Sigmoid colon (tissue), 7 donors: Measurements from ENCODE around the gene ARHGDIA. TPM values are rescaled to one million over a fixed set of nuclear protein-coding genes. Genes with fewer than 3 reads are reported as not detected.

Experiments
- DNase-seq: peaks from one replicate; pipeline ENCODE4 v3.0.0-alpha.2; 2019
- H3K27ac ChIP-seq, 4 donors: fragments of 200-600 bp; sonication (generic); one replicate each; pipeline ENCODE4 v1.5.1; 2016 to 2019; ENCODE audit warnings: mild to moderate bottlenecking in 1 of 4
- H3K27me3 ChIP-seq, 3 donors: fragments of 200-600 bp; sonication (generic); one replicate each; pipeline ENCODE4 v1.5.1; 2019; ENCODE audit warnings: mild to moderate bottlenecking in 1 of 3
- H3K36me3 ChIP-seq, 4 donors: fragments of 200-600 bp; sonication (generic); one replicate each; pipeline ENCODE4 v1.5.1; 2016 to 2019
- H3K4me1 ChIP-seq, 4 donors: fragments of 200-600 bp; sonication (generic); one replicate each; pipeline ENCODE4 v1.5.1; 2017 to 2019
- H3K4me3 ChIP-seq, 4 donors: fragments of 200-600 bp; sonication (generic); one replicate each; pipeline ENCODE4 v1.5.1; 2017 to 2019; ENCODE audit warnings: mild to moderate bottlenecking in 2 of 4, moderate library complexity in 1 of 4
- H3K9me3 ChIP-seq, 4 donors: fragments of 200-600 bp in 3 of 4; sonication (generic) in 3 of 4; one replicate each; pipeline versions ENCODE4 v1.5.1 to v1.6.1; 2013 to 2019
- EP300 ChIP-seq, 4 donors: sonication (generic); formaldehyde crosslinking; IDR thresholded peaks; one replicate each; pipeline ENCODE4 v1.6.1; 2017; ENCODE audit warnings: antibody characterized with exemption in 4 of 4
- POLR2A ChIP-seq, 2 donors: fragments of 450-650 bp; IDR thresholded peaks; one replicate each; pipeline ENCODE4 v1.6.1; 2016; ENCODE audit warnings: antibody characterized with exemption in 2 of 2, mild to moderate bottlenecking in 2 of 2, moderate library complexity in 2 of 2
- POLR2AphosphoS5 ChIP-seq, 4 donors: sonication (generic); formaldehyde crosslinking; IDR thresholded peaks; one replicate each; pipeline ENCODE4 v1.6.1; 2017; ENCODE audit warnings: antibody characterized with exemption in 4 of 4
- WGBS, 2 donors: extraction: QIAGEN DNeasy Blood & Tissue Kit; methylation state at CpG; one replicate each; pipeline ENCODE4 v1.1.7; 2013; 5-methylcytosine and 5-hydroxymethylcytosine counted together
- intact Hi-C: fragments of 100-400 bp; cut with DNase I; formaldehyde crosslinking; loops from one replicate; pipeline ENCODE4 v1.15.1; 2023
- polyA plus RNA-seq, 3 donors: library from polyadenylated mRNA; stranded (reverse); fragments of 200-250 nt; gene quantifications; one replicate each; pipeline ENCODE4 v1.2.3, GENCODE V29; 2013
- total RNA-seq, 4 donors: library from RNA; depleted of rRNA; stranded (reverse); fragments of >200 nt; gene quantifications; one replicate each; pipeline ENCODE4 v1.1.0, GENCODE V29; 2016
- TF ChIP-seq, protein P1 (sequence below), 4 experiments: fragments of 450-650 bp in 3 of 4; fragments of 200-600 bp in 1 of 4; IDR thresholded peaks; one replicate each; pipeline ENCODE4 v1.5.1; 2016 to 2019; ENCODE audit warnings: antibody characterized with exemption in 4 of 4, mild to moderate bottlenecking in 3 of 4, moderate library complexity in 2 of 4
- donor health status: healthy with polysubstance abuse.
- donor health status: Bipolar disorder and iron deficiency.
- donor health status: healthy.

Gene ARHGDIA
- total and polyA plus RNA-seq, 7 donors = 67.0 to 452 (median 99.5) TPM

DNA sequence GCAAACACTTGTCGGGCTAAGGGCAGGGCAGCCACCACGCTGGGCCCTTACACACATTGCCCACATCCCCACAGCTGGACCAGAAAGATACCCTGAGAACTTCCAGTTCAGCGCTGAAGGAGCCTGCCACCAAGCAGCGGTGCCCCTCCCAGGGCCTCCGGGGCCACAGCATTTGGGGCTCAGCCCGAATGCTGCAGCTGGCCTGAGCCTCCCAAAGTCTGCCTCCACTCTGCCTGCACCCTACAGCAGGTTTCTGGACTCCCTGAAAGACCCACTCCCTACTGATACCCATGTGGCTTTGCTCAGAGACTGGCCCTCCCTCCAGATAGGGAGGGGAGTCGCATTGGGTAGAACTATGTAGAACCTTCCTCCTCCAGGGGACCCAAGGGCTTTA is 39.6 kb downstream of the ARHGDIA start:
- H3K9me3 ChIP-seq = no peaks in the 10 kb centered on the region

DNA sequence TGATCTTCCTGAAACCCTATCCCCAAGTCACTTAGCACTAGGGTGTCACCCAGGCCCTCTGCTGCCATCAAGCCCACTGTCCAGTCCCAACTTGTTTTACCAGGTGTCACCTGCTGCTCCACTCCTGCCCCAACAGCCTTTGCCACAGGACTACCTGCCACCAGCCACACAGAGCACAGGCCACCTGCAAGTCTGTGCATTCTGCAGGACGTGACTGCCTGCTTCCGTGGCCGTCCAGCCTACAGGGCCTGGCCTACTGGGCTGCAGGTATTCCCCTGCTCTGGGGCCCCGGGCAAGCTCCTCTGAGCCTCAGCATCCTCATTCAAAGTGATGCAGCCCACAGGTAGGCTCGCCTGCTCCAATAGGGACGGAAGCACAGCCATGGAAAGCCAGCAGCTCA is 41.3 kb downstream of the ARHGDIA start:
- TF ChIP-seq, protein P1, sequence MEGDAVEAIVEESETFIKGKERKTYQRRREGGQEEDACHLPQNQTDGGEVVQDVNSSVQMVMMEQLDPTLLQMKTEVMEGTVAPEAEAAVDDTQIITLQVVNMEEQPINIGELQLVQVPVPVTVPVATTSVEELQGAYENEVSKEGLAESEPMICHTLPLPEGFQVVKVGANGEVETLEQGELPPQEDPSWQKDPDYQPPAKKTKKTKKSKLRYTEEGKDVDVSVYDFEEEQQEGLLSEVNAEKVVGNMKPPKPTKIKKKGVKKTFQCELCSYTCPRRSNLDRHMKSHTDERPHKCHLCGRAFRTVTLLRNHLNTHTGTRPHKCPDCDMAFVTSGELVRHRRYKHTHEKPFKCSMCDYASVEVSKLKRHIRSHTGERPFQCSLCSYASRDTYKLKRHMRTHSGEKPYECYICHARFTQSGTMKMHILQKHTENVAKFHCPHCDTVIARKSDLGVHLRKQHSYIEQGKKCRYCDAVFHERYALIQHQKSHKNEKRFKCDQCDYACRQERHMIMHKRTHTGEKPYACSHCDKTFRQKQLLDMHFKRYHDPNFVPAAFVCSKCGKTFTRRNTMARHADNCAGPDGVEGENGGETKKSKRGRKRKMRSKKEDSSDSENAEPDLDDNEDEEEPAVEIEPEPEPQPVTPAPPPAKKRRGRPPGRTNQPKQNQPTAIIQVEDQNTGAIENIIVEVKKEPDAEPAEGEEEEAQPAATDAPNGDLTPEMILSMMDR (IDR thresholded peaks at IDR 0.05) = no peak
- no peak for TF ChIP-seq POLR2A (IDR thresholded peaks at IDR 0.05)
- TF ChIP-seq POLR2AphosphoS5 (IDR thresholded peaks at IDR 0.05) = no peak
- no peak for TF ChIP-seq EP300 (IDR thresholded peaks at IDR 0.05)
- WGBS, 2 donors = 91 to 94% methylated on average over 6 of the region's 6 CpGs
- no peaks in the 10 kb centered on the region for H3K27me3 ChIP-seq
- no peak overlapping the region for H3K4me3 ChIP-seq
- peaks cover 0 to 31% (median 25%) of the 10 kb centered on the region in 4 donors for H3K4me1 ChIP-seq
- intact Hi-C loops = loop anchor here (5.0 kb wide), 1 partner anchor 42 kb away; the partner anchor contains the start of gene ARHGDIA
- DNase-seq = no peak
- no peaks in the 10 kb centered on the region for H3K9me3 ChIP-seq
- H3K27ac ChIP-seq = no peak overlapping the region
- no peaks in the 10 kb centered on the region for H3K36me3 ChIP-seq

More for the DNA sequence above, 39.6 kb downstream of the ARHGDIA start:
- WGBS, 2 donors = 85 to 91% methylated on average over 7 of the region's 7 CpGs
- TF ChIP-seq POLR2AphosphoS5 (IDR thresholded peaks at IDR 0.05) (no peak), POLR2A (IDR thresholded peaks at IDR 0.05) (no peak), EP300 (IDR thresholded peaks at IDR 0.05) (no peak)
- TF ChIP-seq, protein P1 (IDR thresholded peaks at IDR 0.05) = no peak
- H3K27me3 ChIP-seq = no peaks in the 10 kb centered on the region
- peak overlapping the region; percentile 89 to 95 (median 92) for H3K27ac ChIP-seq
- H3K4me1 ChIP-seq = peaks cover 0 to 31% (median 25%) of the 10 kb centered on the region in 4 donors
- no peaks in the 10 kb centered on the region for H3K36me3 ChIP-seq
- H3K4me3 ChIP-seq = peak overlapping the region in 1 of 4 donors; percentile 91
- intact Hi-C loops = loop anchor here (5.0 kb wide), 1 partner anchor 41 kb away; the partner anchor contains the start of gene ARHGDIA
- DNase-seq = no peak

DNA sequence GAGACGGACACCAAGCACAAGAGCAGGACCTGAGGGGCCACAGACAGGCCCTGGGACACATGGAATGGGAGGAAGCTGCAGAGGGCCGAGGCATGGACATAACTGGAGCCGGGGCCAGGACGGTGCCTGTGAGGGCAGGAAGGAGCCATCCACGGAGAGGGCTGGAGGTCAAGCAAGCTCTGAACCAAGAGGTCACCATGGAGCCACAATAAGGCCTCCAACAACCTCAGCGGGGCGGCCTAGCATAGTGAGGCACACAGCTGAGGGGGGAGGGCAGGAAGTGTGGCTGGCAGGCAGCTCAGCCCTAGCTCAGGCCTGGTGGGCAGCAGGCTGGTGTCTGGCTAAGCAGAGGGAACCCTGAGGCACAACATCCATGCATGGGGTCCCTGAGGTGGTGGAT is 42.5 kb downstream of the ARHGDIA start:
- Histone ChIP-seq H3K4me3 (no peak overlapping the region), H3K4me1 (peaks cover 0 to 24% (median 20%) of the 10 kb centered on the region in 4 donors), H3K36me3 (peaks cover 0 to 12% (median 9%) of the 10 kb centered on the region in 4 donors), H3K9me3 (no peaks in the 10 kb centered on the region), H3K27ac (no peak overlapping the region), H3K27me3 (no peaks in the 10 kb centered on the region)
- WGBS, 2 donors = 86 to 87% methylated on average over 7 of the region's 7 CpGs
- DNase-seq = no peak
- intact Hi-C loops = no loop called here
- TF ChIP-seq POLR2AphosphoS5 (IDR thresholded peaks at IDR 0.05) (no peak), EP300 (IDR thresholded peaks at IDR 0.05) (no peak), POLR2A (IDR thresholded peaks at IDR 0.05) (no peak)
- TF ChIP-seq, protein P1 (IDR thresholded peaks at IDR 0.05) = no peak

DNA sequence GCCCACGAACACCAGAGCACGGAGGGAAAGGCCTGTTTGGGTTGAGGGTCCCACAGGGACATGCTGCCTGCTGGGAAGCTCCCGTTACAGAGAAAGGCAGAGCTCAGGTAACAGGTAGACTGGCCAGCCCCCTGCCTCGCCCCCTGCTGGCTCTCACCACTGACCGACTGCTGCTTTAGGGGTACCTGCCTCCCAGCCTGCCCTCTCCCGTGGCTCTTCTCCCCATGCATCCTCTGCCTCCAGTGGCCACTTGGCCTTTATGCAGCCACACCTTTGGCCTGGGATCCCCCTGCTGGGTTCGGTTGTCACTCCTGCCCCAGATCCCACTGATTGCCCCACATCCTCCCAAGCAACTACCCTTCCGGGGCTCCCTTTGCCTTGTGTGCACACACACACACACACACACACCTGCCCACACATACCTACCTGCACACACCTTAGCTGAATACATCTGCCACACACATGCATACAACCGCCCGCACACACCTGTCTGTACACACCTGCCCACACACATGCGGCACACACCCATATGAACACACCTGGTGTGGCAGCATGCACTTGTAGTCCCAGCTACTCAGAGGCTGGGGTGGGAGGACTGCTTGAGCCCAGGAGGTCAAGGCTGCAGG is 45.2 kb downstream of the ARHGDIA start:
- intact Hi-C loops = no loop called here
- no peak for TF ChIP-seq POLR2AphosphoS5 (IDR thresholded peaks at IDR 0.05)
- TF ChIP-seq POLR2A (IDR thresholded peaks at IDR 0.05) = no peak
- TF ChIP-seq, protein P1 (IDR thresholded peaks at IDR 0.05) = no peak
- TF ChIP-seq EP300 (IDR thresholded peaks at IDR 0.05) = no peak
- no peak for DNase-seq
- H3K4me3 ChIP-seq = no peak overlapping the region
- peaks cover 0 to 23% (median 15%) of the 10 kb centered on the region in 4 donors for H3K36me3 ChIP-seq
- no peaks in the 10 kb centered on the region for H3K27me3 ChIP-seq
- no peak overlapping the region for H3K27ac ChIP-seq
- H3K9me3 ChIP-seq = no peaks in the 10 kb centered on the region
- 48 to 78% methylated on average over 11 of the region's 11 CpGs for WGBS, 2 donors
- peaks cover 0 to 26% (median 20%) of the 10 kb centered on the region in 4 donors for H3K4me1 ChIP-seq
